K562 (cell line): Measurements from ENCODE around the gene FAM167B. TPM values are rescaled to one million over a fixed set of nuclear protein-coding genes. Genes with fewer than 3 reads are reported as not detected.

ENCODE experiments used
- NEUROD1 ChIP-seq: fragments of 150-350 bp; IDR thresholded peaks from 2 replicates; pipeline ENCODE4 v1.6.1; 2014; ENCODE audit warnings: borderline replicate concordance, low read length, low read depth; ENCODE audit not compliant: partially characterized antibody
- PCBP2 ChIP-seq: fragments of 200-400 bp; formaldehyde crosslinking; IDR thresholded peaks from 2 replicates; pipeline ENCODE4 v1.6.1; 2018; ENCODE audit warnings: low read length, low read depth, mild to moderate bottlenecking, moderate library complexity; ENCODE audit not compliant: poor library complexity, severe bottlenecking
- PHF21A ChIP-seq: fragments of 450-650 bp; IDR thresholded peaks from 2 replicates; pipeline ENCODE4 v1.6.1; 2017; ENCODE audit warnings: low read depth, borderline replicate concordance
- ZNF217 ChIP-seq: sonication (generic); formaldehyde crosslinking; IDR thresholded peaks from 2 replicates; pipeline ENCODE4 v1.8.0; 2022; ENCODE audit warnings: mild to moderate bottlenecking, missing genetic modification reagents
- polyA plus RNA-seq, 8 experiments: library from polyadenylated mRNA; depleted of rRNA in 4 of 8; stranded (reverse) in 5 of 8; unstranded in 3 of 8; fragments of >200 nt; fragmentation: Nextera tagmentation in 2 of 8; fragmentation: Illumina TruSeq in 1 of 8; extraction: Ambion mirVana in 2 of 8; extraction: Trizol in 1 of 8; gene quantifications; 2 replicates each; pipeline versions ENCODE4 v1.2.1 to v1.2.3, GENCODE V29; 2011 to 2014; ENCODE audit warnings: inconsistent platforms in 1 of 8, missing spikeins in 1 of 8
- total RNA-seq, 7 experiments: library from RNA; depleted of rRNA in 6 of 7; stranded (reverse); fragments of >200 nt in 6 of 7; fragmentation: Illumina TruSeq in 2 of 7; extraction: Trizol in 2 of 7; gene quantifications; 2 replicates each; pipeline versions ENCODE4 v1.2.1 to v1.2.3, GENCODE V29; 2011 to 2021; ENCODE audit warnings: low replicate concordance in 1 of 7
- TF ChIP-seq, protein P1 (sequence below): sonication (generic); formaldehyde crosslinking; IDR thresholded peaks from 2 replicates; pipeline ENCODE4 v1.8.0; 2023; ENCODE audit warnings: mild to moderate bottlenecking, missing genetic modification reagents
- TF ChIP-seq, protein P2 (sequence below): fragments of 250-450 bp; sonication (Bioruptor Pico); IDR thresholded peaks from 2 replicates; pipeline ENCODE4 v1.5.0; 2021; ENCODE audit warnings: mild to moderate bottlenecking, moderate library complexity
- TF ChIP-seq, protein P3 (sequence below): fragments of 450-650 bp; IDR thresholded peaks from 2 replicates; pipeline ENCODE4 v1.6.1; 2018; ENCODE audit not compliant: partially characterized antibody
- TF ChIP-seq, protein P4 (sequence below): sonication (generic); formaldehyde crosslinking; IDR thresholded peaks from 2 replicates; pipeline ENCODE4 v1.8.1; 2023; ENCODE audit warnings: mild to moderate bottlenecking, missing genetic modification reagents

FAM167B gene
- total and polyA plus RNA-seq, 9 of the 15 experiments (the other 6 are each of a cell fraction or from before 2014, with no cell fraction given): not detected

DNA sequence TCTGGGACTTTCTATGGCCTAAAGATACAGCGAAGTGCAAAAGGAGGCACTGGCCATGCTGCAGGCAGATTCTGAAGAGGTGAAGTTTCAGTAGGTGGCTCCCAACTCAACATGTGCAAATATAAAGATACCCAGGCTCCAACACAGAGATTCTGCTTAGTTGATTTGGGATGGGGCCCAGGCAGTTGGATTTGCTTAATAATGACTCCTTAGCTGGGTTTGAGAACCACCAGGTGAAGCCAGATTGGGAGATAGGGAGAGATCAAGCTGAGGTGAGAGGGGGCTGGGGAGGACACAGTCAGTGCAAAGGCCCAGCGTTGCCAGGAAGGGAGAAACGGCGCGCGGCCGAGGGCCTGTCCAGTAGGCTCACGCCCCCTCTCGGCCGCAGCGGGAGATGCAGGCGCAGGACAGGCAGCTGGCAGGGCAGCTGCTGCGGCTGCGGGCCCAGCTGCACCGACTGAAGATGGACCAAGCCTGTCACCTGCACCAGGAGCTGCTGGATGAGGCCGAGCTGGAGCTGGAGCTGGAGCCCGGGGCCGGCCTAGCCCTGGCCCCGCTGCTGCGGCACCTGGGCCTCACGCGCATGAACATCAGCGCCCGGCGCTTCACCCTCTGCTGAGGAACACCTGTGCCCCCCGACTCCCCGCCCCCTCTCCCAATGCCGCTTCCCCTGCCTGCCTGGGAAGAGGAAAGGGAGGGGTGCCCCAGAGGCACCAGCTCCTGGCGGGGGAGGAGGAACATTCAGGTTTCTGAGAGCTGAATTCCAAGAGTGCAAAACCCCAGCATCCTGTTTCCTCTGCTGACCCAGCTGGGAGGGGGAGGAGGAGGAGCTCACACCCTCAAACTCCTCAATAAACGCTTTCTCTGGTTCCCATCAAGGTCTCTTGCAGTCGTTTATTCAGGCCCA is 1.2 kb downstream of the FAM167B start (continued):
- TF ChIP-seq, protein P1, sequence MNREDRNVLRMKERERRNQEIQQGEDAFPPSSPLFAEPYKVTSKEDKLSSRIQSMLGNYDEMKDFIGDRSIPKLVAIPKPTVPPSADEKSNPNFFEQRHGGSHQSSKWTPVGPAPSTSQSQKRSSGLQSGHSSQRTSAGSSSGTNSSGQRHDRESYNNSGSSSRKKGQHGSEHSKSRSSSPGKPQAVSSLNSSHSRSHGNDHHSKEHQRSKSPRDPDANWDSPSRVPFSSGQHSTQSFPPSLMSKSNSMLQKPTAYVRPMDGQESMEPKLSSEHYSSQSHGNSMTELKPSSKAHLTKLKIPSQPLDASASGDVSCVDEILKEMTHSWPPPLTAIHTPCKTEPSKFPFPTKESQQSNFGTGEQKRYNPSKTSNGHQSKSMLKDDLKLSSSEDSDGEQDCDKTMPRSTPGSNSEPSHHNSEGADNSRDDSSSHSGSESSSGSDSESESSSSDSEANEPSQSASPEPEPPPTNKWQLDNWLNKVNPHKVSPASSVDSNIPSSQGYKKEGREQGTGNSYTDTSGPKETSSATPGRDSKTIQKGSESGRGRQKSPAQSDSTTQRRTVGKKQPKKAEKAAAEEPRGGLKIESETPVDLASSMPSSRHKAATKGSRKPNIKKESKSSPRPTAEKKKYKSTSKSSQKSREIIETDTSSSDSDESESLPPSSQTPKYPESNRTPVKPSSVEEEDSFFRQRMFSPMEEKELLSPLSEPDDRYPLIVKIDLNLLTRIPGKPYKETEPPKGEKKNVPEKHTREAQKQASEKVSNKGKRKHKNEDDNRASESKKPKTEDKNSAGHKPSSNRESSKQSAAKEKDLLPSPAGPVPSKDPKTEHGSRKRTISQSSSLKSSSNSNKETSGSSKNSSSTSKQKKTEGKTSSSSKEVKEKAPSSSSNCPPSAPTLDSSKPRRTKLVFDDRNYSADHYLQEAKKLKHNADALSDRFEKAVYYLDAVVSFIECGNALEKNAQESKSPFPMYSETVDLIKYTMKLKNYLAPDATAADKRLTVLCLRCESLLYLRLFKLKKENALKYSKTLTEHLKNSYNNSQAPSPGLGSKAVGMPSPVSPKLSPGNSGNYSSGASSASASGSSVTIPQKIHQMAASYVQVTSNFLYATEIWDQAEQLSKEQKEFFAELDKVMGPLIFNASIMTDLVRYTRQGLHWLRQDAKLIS (CRISPR knock-in tag): no peak
- TF ChIP-seq, protein P2, sequence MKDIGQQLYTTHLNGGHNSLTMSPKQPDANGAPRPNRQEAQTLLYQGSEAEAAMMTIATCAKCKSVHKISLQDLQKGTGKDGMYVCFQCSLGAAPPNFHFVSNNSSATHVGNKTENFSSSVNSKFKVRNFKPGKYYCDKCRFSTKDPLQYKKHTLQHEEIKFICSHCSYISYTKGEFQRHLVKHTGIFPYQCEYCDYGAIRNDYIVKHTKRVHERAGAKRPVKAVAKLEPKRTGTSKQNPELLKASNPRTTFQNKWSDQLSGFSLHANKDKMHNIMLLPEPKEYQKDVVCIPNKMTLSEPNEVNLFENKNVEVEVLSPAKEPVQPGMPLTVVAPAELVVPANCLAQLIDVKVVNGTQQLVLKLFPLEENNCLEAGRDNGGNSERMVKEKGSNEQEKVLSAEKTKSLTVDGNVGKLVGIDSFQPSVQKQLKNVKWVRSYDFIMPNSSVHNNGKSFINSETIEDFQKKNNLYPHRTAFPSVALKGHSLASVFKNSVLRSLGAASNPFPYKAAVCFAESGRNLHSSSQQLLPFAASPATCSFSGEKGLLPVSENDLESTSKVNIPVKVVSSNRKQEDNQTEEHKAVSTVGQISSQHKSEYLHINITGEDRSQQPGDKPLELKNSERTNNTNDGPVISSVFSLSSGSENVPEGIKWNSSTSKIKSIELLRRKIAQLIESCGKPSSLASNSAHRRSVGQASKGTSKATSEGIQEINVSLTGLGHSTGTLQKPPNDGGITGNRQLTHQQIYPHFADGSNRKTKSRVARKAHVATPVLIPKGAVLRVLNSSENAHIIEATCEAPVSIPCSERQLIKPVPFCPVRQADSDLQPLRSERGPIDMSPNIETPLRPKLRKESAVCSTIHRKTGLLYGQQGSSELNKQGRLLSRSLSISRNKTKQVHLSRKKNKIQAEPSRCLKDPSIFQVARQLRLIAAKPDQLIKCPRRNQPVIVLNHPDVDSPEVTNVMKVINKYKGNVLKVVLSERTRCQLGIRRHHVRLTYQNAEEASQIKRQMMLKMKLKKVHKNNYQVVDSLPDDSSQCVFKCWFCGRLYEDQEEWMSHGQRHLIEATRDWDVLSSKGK (CRISPR knock-in tag): no peak
- TF ChIP-seq, protein P3, sequence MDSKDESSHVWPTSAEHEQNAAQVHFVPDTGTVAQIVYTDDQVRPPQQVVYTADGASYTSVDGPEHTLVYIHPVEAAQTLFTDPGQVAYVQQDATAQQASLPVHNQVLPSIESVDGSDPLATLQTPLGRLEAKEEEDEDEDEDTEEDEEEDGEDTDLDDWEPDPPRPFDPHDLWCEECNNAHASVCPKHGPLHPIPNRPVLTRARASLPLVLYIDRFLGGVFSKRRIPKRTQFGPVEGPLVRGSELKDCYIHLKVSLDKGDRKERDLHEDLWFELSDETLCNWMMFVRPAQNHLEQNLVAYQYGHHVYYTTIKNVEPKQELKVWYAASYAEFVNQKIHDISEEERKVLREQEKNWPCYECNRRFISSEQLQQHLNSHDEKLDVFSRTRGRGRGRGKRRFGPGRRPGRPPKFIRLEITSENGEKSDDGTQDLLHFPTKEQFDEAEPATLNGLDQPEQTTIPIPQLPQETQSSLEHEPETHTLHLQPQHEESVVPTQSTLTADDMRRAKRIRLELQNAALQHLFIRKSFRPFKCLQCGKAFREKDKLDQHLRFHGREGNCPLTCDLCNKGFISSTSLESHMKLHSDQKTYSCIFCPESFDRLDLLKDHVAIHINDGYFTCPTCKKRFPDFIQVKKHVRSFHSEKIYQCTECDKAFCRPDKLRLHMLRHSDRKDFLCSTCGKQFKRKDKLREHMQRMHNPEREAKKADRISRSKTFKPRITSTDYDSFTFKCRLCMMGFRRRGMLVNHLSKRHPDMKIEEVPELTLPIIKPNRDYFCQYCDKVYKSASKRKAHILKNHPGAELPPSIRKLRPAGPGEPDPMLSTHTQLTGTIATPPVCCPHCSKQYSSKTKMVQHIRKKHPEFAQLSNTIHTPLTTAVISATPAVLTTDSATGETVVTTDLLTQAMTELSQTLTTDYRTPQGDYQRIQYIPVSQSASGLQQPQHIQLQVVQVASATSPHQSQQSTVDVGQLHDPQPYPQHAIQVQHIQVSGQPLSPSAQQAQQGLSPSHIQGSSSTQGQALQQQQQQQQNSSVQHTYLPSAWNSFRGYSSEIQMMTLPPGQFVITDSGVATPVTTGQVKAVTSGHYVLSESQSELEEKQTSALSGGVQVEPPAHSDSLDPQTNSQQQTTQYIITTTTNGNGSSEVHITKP: peak; percentile 16
- TF ChIP-seq NEUROD1 (peak; percentile 52), PHF21A (no peak; the same call in 1 of the 2 replicates), PCBP2 (no peak), ZNF217 (CRISPR knock-in tag) (no peak)
- TF ChIP-seq, protein P4, sequence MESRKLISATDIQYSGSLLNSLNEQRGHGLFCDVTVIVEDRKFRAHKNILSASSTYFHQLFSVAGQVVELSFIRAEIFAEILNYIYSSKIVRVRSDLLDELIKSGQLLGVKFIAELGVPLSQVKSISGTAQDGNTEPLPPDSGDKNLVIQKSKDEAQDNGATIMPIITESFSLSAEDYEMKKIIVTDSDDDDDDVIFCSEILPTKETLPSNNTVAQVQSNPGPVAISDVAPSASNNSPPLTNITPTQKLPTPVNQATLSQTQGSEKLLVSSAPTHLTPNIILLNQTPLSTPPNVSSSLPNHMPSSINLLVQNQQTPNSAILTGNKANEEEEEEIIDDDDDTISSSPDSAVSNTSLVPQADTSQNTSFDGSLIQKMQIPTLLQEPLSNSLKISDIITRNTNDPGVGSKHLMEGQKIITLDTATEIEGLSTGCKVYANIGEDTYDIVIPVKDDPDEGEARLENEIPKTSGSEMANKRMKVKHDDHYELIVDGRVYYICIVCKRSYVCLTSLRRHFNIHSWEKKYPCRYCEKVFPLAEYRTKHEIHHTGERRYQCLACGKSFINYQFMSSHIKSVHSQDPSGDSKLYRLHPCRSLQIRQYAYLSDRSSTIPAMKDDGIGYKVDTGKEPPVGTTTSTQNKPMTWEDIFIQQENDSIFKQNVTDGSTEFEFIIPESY (CRISPR knock-in tag): peak; percentile 84
